Measurements from ENCODE around the gene FAM53B.

- no peak for TF ChIP-seq CTCF (IDR thresholded peaks at IDR 0.05 in 4 of 5, conservative IDR thresholded peaks at IDR 0.05 in 1 of 5)
- TF ChIP-seq POLR2A (IDR thresholded peaks at IDR 0.05), result no peak
These were observed 78.6 kb downstream of the FAM53B start for GRCh38 chr10:124665558-124665957.

Data from gastrocnemius medialis (tissue), 4 donors.